ENCODE measurements around the gene PARD6G.
A peak's percentile ranks its signal among the peaks of the same experiment; 100 is the strongest.

Gene PARD6G

DNA sequence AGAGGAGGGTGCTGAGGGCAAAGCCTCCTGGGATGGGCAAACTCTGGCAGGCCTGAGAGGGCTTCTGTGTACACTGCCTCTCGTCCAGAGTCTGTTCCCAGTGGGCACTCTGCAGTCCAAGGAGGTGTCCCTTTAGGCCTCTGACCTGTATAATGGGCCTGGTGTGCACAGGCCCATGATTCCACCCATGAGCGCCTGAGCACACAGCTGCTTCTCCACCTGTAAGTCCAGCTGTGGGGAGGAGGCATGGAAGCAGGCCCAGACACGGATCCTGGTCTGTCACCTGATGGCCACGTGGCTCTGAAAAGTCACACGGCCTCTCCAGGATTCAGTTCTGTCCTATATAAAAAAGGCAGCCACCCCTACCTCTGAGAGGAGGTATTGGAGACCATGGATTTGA is 57.0 kb downstream of the PARD6G start:
- H3K4me3 Mint-ChIP-seq: no peak overlapping the region
- H3K27me3 Mint-ChIP-seq: peaks cover 8% of the 10 kb centered on the region
- H3K27ac Mint-ChIP-seq: no peak overlapping the region
- H3K36me3 Mint-ChIP-seq: no peaks in the 10 kb centered on the region
- no peaks in the 10 kb centered on the region for H3K9me3 Mint-ChIP-seq
- H3K4me1 Mint-ChIP-seq: no peaks in the 10 kb centered on the region

- H3K36me3 Mint-ChIP-seq: no peaks in the 10 kb centered on the region
- no peak overlapping the region for H3K4me3 Mint-ChIP-seq
- no peak overlapping the region for H3K27ac Mint-ChIP-seq
- no peaks in the 10 kb centered on the region for H3K4me1 Mint-ChIP-seq
- peaks cover 6% of the 10 kb centered on the region for H3K27me3 Mint-ChIP-seq
- H3K9me3 Mint-ChIP-seq: no peaks in the 10 kb centered on the region
Measured at GRCh38 chr18:80189531-80189865, 57.8 kb downstream of the PARD6G start.

DNA sequence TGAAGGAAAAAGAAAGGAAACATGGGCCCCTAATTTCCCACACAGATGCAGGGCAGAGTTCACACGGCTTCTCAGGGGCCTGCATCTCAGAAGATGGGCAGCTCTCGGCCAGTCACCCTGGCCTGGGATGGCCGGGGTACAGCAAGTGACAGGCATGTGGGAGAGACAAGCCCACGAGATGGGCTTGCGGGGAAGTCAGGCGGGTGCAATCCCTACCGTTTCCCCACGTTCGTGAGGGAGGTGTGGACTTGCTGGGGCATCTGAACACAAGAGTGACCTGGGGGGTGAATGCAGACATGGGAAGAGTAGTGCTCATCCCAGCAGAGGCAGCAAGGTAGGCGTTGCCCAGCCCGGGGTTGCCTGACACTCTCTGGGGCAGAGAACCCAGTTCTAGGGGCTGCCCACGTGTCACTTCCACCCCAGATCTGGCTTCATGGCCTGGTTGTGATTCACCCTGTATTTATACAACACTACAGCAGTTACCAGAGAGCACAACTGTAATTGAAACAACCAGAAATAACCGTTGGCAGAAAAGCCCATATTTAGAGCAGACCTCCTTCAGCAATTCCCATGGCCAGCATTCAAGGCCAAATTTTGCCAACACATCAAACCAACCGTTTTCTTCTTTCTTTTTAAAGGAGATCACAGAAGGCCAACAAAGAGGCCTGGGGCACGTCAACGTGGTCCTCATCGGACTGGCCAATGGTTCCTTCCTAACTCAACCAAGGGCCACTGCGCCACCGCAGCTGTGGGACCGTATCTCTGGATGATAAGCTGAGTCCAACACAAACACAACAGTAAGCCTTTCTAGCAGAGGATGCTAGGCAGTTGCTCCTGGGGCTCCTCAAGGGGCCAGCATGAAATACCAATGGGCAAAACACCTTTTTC is 58.4 kb downstream of the PARD6G start:
- Mint-ChIP-seq H3K36me3 (no peaks in the 10 kb centered on the region), H3K27ac (no peak overlapping the region), H3K4me3 (no peak overlapping the region), H3K27me3 (peaks cover 6% of the 10 kb centered on the region), H3K9me3 (no peaks in the 10 kb centered on the region), H3K4me1 (no peaks in the 10 kb centered on the region)

DNA sequence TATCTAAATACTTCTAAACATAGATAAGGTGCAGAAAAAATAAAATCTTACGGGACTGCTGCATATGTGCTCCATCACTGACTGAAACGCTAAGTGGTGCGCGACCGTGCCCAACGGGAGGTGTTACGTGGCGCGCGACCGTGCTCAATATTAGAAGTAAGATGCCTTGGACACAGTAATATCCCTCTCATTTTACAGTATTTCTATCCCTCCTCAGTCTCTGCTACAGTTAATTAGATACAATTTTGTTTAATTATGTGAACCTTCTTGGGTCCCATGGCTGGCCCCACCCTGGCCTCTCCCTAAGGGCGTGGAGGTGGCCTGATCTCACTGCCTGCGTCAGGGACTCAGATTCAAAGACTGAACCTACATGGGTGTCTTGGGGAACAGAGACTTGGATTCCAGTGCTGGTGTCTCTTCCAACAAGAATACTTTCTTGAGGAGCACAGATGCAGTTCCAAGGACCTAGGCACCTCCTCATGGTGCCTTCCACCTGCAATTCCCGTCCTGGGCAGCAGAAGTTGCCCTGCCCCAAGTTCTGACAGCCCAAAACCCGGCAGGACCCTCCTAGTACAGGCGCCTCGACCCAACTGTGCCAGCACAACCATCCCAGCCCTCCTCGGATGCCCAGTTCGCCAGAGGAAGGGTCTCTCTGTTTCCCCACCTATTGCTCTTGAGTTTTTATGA is 59.2 kb downstream of the PARD6G start:
- peaks cover 4% of the 10 kb centered on the region for H3K27me3 Mint-ChIP-seq
- H3K9me3 Mint-ChIP-seq: no peaks in the 10 kb centered on the region
- no peaks in the 10 kb centered on the region for H3K36me3 Mint-ChIP-seq
- no peaks in the 10 kb centered on the region for H3K4me1 Mint-ChIP-seq
- H3K4me3 Mint-ChIP-seq: no peak overlapping the region
- no peak overlapping the region for H3K27ac Mint-ChIP-seq

- H3K4me1 Mint-ChIP-seq: no peaks in the 10 kb centered on the region
- no peak overlapping the region for H3K4me3 Mint-ChIP-seq
- H3K27me3 Mint-ChIP-seq: peaks cover 2% of the 10 kb centered on the region
- H3K9me3 Mint-ChIP-seq: no peaks in the 10 kb centered on the region
- H3K36me3 Mint-ChIP-seq: no peaks in the 10 kb centered on the region
- no peak overlapping the region for H3K27ac Mint-ChIP-seq
Measured at GRCh38 chr18:80185545-80185944, 61.8 kb downstream of the PARD6G start.

GRCh38 chr18:80184243-80184772 is 63.0 kb downstream of the PARD6G start:
- H3K4me1 Mint-ChIP-seq: no peaks in the 10 kb centered on the region
- no peaks in the 10 kb centered on the region for H3K9me3 Mint-ChIP-seq
- peaks cover 1% of the 10 kb centered on the region for H3K27me3 Mint-ChIP-seq
- H3K4me3 Mint-ChIP-seq: no peak overlapping the region
- no peak overlapping the region for H3K27ac Mint-ChIP-seq
- no peaks in the 10 kb centered on the region for H3K36me3 Mint-ChIP-seq

DNA sequence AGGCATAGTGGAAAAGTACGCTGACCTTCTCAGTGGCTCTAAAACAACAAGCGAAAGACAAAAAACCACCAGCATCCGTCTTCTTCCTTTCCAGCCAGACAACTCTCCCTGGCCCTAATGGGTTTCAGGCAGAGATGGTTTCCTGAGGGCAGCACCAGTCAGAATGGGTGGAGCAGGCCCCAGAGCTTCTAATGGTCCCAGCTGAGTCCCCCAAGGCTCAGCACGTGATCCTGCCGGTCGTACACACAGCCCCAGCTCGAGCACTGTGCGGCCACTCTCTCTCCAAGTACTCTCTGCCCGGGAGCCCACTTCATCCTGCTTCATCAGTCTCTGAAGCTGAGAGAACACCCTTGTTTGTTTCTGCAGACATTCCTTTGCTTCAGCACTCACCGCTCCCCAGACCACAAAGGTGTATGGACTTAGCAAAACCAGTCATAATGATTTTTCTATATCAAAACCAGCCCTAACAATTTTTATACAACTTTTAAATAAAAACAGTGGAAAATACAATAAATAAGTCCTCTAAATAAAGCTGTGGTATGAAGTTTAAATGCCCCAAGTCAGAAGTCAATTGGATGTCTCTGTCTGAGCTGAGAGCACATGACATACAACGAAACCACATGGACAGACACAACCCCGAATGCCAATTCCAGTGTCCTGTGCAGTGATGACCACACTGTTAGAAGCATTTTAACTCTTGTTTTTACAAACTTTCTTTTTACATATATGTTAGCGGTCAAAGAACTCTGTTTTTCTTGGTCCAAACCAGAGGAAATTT is 63.9 kb downstream of the PARD6G start:
- no peak overlapping the region for H3K27ac Mint-ChIP-seq
- H3K36me3 Mint-ChIP-seq: no peaks in the 10 kb centered on the region
- no peak overlapping the region for H3K4me3 Mint-ChIP-seq
- H3K9me3 Mint-ChIP-seq: no peaks in the 10 kb centered on the region
- no peaks in the 10 kb centered on the region for H3K4me1 Mint-ChIP-seq
- H3K27me3 Mint-ChIP-seq: peaks cover 4% of the 10 kb centered on the region

DNA sequence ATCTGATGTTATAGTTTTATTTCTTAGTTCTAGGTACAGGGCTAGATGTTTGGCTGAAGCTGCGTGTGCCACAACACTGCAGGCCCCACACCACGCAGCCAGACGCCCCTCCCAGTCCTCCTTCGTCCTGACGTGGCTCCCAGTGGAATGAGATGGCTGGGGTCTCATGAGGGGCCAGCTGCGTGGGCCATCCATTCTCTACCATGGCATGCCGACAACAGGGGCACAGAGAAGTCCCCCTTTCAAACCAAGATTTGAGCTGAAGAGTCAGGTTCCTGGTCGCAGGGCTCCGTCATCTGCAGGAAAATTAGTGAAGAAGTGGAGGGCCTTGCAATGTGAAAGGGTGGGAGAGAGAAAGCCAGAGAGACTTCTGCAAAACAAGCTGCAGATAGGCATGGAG is 64.5 kb downstream of the PARD6G start:
- no peak overlapping the region for H3K4me3 Mint-ChIP-seq
- H3K27me3 Mint-ChIP-seq: peaks cover 4% of the 10 kb centered on the region
- H3K36me3 Mint-ChIP-seq: no peaks in the 10 kb centered on the region
- H3K27ac Mint-ChIP-seq: no peak overlapping the region
- no peaks in the 10 kb centered on the region for H3K4me1 Mint-ChIP-seq
- no peaks in the 10 kb centered on the region for H3K9me3 Mint-ChIP-seq

DNA sequence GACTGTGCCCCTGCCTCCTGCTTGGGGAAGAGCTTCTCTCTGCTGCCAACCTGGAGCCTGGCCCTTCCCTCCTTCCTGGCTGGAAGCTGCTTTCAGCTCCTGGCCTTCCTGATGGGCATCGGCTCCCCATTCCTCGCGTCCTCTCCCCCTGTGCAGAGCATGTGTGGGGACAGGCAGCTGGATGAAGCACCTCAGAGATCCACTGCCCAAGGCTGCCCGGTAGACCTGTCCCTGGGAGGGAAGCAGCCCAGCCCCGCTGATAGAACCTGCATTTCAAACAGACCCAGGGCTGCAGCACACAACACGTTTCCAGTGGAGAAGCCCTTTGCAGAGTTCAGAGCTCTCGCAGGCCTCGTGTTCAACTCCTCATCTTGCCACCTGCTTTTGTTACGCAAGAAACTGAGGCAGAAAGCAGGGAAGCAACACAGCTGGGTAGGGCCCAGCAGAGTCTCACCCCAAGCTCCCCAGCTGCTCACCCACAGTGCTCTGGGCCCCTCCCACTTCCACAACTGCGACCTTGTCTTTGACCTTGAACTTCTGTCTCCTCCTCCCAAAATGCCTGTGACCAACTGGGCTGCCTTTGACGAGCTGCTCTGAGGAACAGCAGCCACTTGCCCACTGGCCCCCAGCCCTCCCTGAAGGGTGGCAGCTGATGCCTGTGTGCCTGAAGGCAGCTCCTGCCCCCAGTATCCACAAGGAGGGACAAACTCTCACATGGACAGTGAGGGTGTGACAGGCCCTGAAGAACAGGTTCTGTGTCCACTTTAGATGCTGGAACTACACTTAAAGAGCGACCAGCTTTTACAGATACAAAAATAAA is 65.5 kb downstream of the PARD6G start:
- Mint-ChIP-seq H3K27ac (no peak overlapping the region), H3K4me3 (no peak overlapping the region), H3K27me3 (peaks cover 8% of the 10 kb centered on the region), H3K4me1 (no peaks in the 10 kb centered on the region), H3K9me3 (no peaks in the 10 kb centered on the region), H3K36me3 (no peaks in the 10 kb centered on the region)

- Mint-ChIP-seq H3K27ac (no peak overlapping the region), H3K4me3 (no peak overlapping the region)
Measured at GRCh38 chr18:80180778-80181564, 66.3 kb downstream of the PARD6G start.

DNA sequence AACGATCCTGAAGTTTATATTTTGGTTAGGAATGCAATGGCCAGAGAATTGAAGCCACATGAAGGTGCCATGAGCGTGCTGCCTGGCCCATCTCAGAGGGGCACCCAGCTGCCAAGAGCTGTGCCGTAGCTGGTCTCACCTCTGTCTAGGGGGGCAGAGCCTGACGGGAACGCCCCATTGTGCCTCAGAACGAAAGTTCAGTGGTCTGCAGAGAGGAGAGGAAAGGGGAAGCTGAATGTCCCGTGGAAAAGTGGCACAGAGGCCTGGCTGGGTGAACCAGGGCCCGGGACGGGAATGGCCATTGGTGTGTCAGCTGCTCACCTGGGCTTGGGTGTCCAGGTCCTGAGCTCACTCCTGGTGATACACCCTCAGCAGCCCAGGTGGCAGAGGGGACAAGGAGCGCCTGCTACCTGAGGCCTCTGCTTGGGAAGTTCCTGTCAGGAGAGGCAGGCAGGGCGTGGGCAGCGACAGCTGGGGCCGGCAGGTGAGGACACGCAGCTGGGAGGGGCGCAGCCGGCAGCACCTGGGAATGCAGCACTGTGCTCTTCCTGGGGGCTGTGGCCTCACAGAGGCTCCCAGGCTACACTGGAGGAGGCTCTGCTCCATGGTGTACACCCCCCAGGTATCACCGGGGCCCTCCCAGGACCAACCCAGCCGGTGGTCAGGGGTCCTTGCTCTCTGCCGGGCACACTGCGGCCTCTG is 67.3 kb downstream of the PARD6G start:
- Mint-ChIP-seq H3K36me3 (no peaks in the 10 kb centered on the region), H3K9me3 (no peaks in the 10 kb centered on the region), H3K27ac (no peak overlapping the region), H3K27me3 (peaks cover 11% of the 10 kb centered on the region), H3K4me3 (no peak overlapping the region), H3K4me1 (peaks cover 11% of the 10 kb centered on the region)

More at GRCh38 chr18:80180778-80181564, 66.3 kb downstream of the PARD6G start:
- H3K36me3 Mint-ChIP-seq: no peaks in the 10 kb centered on the region
- H3K27me3 Mint-ChIP-seq: peaks cover 10% of the 10 kb centered on the region
- H3K4me1 Mint-ChIP-seq: peaks cover 2% of the 10 kb centered on the region
- H3K9me3 Mint-ChIP-seq: no peaks in the 10 kb centered on the region

DNA sequence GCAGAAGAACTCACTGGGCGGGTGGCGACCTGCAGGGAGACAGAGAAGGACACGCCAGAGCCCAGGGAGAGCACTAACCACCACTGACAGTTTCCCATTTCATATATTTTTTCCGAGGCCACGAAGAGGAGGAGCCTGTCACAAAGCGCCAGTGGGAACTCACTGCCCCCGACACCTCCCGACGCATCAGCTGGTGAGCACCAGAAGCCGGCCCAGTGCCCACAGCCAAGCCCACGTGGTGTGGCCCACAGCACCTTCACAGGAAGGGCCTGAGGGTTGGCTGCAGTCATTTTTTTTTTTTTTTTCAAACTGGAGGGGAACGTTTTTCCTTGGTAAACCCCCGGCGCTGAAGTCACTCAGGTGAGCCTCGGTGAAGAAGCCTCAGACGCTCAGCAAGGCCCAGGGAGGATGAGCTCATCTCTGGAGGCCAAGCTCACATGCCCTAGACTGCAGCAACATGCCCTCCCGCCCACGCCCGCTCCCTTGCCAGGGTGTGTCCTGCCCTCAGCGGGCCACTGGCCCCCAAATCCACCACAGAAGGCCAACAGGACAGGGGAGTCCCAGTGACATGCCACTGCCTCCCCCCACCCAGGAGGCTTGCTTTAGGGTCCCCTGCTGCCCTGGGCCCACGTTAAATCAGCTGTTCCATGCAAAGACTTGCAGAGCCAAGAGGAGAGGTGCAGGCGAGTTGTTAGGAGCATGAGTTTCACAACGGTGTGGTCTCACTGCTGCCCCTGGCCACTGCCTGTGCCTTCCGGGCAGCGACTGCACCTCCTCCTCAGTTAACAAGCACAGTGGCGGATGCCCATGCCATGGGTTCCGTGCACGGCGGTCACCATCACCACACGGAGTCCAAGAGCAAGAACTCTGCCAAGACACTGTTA is 68.1 kb downstream of the PARD6G start:
- Mint-ChIP-seq H3K27me3 (peaks cover 15% of the 10 kb centered on the region), H3K4me1 (peaks cover 14% of the 10 kb centered on the region), H3K4me3 (no peak overlapping the region), H3K27ac (no peak overlapping the region), H3K9me3 (no peaks in the 10 kb centered on the region), H3K36me3 (no peaks in the 10 kb centered on the region)

DNA sequence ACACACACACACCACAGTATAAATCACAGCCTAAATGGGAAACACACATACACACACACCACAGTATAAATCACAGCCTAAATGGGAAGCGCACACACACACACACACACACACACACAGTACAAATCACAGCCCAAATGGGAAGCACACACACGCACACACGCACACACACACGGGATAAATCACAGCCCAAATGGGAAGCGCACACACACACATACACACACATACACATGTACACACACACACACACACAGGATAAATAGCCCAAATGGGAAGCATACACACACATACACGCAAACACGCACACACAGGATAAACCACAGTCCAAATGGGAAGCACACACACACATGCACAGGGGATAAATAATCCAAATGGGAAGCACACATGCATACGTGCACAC is 70.2 kb downstream of the PARD6G start:
- H3K27ac Mint-ChIP-seq: peak overlapping the region; percentile 0
- H3K4me1 Mint-ChIP-seq: peaks cover 14% of the 10 kb centered on the region
- no peak overlapping the region for H3K4me3 Mint-ChIP-seq
- no peaks in the 10 kb centered on the region for H3K9me3 Mint-ChIP-seq
- H3K36me3 Mint-ChIP-seq: no peaks in the 10 kb centered on the region
- peaks cover 22% of the 10 kb centered on the region for H3K27me3 Mint-ChIP-seq

All from activated naive CD4-positive, alpha-beta T cell treated with anti-CD3 and anti-CD28 coated beads, Interleukin-2, amount 50 U/mL, for 24 hours (primary cell).